ENCODE results near the gene TXLNB.

The TXLNB gene
- 4.0 to 30.7 (median 13.3) reads per million in 17 experiments for total RNA-seq

- DNase-seq, result peak; percentile 84 to 92 (median 86)
These were observed at the start of gene TXLNB for GRCh38 chr6:139291813-139292619. Gene TXLNB (minus strand): TSS chr6:139291998. CDS start chr6:139288899, 3,099 bp downstream.

DNA sequence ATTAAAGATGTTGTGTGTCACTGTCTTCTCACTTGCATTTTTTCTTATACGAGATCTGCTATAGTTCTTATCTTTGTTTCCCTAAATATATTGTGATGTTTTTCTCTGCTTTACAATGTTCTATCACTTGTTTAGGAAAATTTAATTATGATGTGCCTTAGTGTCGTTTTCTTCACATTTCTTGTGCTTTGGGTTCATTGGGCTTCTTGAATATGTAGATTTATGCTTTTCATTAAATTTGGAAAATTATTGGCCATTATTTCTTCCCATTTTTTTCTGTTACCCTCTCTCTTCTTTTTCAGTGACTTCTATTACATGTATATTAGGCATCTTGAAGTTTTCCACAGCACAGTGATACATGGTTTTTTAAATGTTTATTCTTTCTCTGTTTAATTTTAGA is 49.3 kb upstream of the TXLNB start:
- no peak for DNase-seq

DNA sequence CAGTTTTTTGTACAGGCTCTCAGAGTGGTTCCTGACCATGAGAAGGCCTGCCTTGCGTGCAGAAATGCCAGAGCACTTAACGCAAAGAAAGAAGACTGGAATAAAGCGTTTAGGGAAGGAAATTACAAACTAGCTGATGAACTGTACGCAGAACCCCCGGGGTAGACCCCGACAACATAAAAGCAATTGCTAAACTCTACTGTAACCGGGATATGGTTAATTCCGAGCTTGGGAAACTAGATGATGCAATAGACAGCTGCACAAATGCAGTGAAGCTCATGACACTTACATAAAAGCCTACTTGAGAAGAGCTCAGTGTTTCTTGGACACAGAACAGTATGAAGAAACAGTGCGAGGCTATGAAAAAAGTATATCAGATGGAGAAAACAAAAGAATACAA is 47.0 kb upstream of the TXLNB start:
- DNase-seq, result peak; percentile 79 to 92 (median 86)

- DNase-seq, result peak; percentile 83 to 94 (median 89)
These were observed 46.0 kb upstream of the TXLNB start for GRCh38 chr6:139337830-139338229.

DNA sequence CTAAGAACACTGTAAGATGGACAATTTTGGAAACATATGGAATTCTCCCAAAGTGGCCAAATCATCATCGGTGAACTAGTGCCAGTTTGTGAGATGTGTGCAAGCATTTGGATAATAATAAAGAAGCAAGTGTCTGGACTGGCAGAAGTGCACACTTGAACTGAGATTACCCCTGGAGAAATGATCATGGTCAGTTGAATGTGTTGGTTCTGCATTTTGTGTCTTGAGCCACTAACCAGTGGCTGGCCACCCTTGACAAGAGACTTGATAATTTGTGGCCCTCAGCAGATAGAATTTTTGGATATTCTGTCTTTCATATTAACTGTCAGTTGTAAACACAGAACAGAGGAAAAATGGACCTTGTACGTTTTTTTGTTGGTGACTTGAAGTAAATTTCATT is 45.2 kb upstream of the TXLNB start:
- DNase-seq, result peak; percentile 44 to 72 (median 62)

- peak; percentile 51 to 75 (median 67) for DNase-seq
These were observed 44.7 kb upstream of the TXLNB start for GRCh38 chr6:139336488-139336887.

GRCh38 chr6:139335447-139336210 is 43.8 kb upstream of the TXLNB start:
- DNase-seq, result no peak

- DNase-seq, result peak; percentile 38 to 92 (median 73)
These were observed 43.1 kb upstream of the TXLNB start for GRCh38 chr6:139334806-139335446.

DNA sequence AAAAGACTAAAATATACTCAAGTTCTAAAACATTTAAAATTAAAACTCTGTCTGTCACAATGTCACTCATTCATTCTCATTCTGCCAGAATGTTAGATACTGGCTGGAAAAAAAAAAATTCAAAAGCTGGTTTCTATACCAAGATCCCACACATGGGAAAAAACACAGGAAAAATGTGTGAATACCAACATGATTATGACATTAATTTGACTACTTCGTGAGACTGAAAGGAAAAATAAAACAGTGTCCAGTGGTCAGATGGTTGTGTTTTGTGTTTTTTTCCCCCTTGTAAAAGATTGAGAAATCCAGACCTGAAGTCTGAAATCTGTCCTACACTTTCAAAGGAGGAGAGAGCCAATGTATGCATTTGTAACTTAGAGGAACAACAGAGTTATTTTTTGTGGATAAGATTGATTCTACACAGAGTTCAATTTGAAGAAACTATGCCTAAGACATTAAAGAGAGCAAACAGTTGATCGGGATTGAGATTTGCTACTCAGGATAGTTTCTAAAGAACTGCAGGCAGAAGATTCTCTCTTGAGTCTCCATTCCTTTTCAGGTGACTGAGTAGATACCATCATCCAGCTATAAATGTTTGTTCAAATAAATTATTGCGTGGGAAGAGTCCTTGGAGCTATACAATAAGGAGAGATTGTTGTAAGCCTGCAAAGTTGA is 39.2 kb upstream of the TXLNB start:
- DNase-seq, result no peak

GRCh38 chr6:139330306-139330705 is 38.5 kb upstream of the TXLNB start:
- DNase-seq, result no peak

GRCh38 chr6:139329224-139329623 is 37.4 kb upstream of the TXLNB start:
- no peak for DNase-seq

- peak in 3 of 4 experiments; percentile 34 to 55 (median 43) for DNase-seq
These were observed 35.2 kb upstream of the TXLNB start for GRCh38 chr6:139327038-139327437.

DNA sequence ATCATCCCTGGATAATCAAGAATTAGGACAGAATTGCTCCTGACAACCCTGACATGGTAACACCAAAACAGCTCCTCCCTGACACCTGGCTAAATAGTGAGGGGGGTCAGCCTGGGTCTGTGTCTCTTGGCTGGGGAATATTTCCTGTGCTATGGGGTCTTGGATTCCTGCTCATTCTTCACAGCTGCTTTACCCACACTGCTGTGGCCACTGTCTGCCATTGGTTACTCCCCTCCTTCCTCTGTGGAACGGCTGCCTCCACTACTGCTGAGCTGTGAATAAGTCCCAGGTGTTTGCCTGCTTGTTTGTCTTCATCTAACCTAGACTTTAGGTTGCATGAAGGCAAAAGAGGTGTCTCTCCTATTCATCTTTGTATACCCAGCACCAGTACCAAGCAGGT is 33.9 kb upstream of the TXLNB start:
- no peak for DNase-seq

DNA sequence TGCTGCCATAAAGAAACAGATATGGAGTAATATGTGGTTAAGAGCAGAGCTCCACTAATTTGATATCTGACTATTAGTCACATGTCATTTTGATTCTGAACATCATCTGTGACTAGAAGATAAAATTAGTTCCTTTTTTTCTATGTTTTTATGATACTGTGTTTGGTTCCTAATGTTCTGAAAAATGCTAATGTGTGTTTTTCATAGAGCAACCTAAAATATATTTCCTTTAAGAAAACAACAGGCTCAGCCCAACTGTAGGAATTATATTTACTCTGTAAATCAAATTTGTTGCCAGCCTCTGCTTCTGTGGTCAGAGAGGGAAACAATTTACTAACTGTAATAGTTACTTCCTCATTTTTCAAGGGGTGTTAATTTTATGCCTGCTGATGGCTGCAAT is 33.3 kb upstream of the TXLNB start:
- DNase-seq, result peak; percentile 55 to 86 (median 71)

DNA sequence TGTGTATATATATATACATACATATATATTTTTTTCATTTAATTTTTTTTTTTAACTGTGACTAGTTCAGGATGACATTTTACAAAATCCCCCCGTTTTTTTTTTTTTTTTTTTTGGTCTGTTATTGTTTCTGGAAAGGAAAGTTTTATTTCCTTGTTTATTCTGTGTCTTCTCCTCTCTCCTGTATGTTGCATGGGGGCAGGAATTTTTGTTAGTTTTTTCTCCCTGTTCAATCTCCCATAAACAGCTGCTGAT is 32.4 kb upstream of the TXLNB start:
- DNase-seq, result no peak

DNA sequence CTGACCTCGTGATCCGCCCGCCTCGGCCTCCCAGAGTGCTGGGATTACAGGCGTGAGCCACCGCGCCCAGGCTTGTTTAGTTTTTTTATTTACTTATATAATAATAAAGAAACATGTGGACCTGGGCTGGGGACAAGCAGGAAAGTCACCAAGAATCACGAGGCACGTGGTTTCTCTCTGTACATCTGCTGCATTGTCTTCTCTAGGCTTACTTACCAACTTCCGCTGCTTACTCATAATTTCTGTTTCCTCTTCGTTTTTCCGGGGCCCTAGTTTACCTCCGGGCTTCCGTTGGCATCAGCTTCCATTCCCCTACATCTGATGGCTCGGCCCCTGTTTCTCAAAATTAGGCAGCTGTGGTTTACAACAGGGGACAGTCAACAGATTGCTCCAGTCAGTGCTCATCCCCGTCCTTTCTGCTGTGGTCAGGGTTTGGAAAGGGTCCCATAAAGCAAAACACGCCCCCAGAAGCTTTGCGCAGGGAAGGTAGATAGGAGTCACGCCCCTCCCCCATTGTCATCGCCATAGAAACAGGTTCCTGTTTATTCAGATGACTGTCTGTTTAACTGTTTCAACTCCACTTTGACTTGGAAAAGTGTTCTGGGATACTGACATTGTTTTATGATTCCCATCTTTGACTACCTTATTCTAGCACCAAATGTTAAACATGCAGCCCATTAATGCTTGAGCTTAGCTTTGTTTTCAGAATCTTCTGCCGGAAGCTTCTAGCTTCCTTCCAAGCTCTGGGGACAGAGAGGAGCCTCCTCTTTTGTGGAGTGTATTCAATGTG is 31.9 kb upstream of the TXLNB start:
- peak; percentile 87 to 92 (median 89) for DNase-seq

GRCh38 chr6:139320081-139320480 is 28.3 kb upstream of the TXLNB start:
- DNase-seq, result no peak

DNA sequence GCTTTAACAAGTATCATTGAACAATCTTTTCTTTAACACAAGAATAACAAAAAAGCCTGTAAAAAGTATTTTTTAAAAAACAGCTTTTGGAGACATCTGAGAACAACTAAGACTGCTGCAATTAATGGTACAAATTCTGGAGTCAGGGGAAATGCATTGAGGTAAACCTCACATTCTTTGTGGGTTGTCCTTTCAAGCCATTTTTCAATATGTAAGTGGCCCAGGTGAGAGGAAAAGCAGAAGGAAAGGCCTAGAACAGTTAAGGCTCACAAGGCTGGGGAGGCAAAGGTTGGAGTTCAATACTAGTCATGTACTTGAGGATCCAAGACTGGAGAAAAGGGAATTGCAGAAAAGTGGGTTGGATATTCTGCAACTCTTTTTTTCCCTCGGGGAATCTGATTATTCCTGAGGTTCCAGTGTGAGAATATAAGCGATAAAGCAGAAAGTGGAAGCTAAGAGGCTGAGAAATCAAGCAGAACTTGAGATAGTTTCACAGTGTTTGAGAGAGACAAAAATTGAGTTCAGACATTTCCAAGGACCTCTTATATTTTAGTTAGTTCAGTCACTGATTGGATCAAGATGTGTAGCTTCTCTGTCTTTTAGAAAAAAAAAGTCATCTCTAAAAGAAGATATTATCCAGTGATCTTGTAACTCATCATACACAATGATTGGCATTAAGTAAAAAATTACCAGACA is 25.0 kb upstream of the TXLNB start:
- DNase-seq, result no peak

GRCh38 chr6:139313784-139314545 is 22.2 kb upstream of the TXLNB start:
- DNase-seq, result no peak

DNA sequence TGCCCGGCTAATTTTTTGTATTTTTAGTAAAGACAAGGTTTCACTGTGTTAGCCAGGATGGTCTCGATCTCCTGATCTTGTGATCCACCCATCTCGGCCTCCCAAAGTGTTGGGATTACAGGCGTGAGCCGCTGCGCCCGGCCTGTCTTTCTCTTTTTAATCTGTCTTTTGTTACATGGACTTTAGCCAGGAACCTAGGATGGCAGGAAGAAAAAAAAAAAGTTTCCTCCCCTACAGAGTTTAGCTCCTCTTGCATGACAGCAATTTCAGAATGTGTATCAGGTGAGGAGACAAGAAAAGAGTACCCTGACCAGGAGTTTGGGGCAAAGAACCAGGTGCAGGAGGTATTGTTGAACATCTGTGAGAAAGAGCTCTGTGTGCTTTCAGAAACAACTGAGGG is 21.4 kb upstream of the TXLNB start:
- no peak for DNase-seq

GRCh38 chr6:139311831-139312230 is 20.0 kb upstream of the TXLNB start:
- DNase-seq, result peak; percentile 41 to 67 (median 44)

Data from suppressor macrophage (primary cell).